GM19372 (cell line): Measurements from ENCODE around the gene TEDC1.

Source experiments
- ATAC-seq: cut with Tn5 transposase; IDR thresholded peaks from one replicate; pipeline ENCODE4 v1.9.1; 2021; ENCODE audit warnings: mild to moderate bottlenecking, low read depth, moderate library complexity; ENCODE audit not compliant: unreplicated experiment

TEDC1 gene, protein sequence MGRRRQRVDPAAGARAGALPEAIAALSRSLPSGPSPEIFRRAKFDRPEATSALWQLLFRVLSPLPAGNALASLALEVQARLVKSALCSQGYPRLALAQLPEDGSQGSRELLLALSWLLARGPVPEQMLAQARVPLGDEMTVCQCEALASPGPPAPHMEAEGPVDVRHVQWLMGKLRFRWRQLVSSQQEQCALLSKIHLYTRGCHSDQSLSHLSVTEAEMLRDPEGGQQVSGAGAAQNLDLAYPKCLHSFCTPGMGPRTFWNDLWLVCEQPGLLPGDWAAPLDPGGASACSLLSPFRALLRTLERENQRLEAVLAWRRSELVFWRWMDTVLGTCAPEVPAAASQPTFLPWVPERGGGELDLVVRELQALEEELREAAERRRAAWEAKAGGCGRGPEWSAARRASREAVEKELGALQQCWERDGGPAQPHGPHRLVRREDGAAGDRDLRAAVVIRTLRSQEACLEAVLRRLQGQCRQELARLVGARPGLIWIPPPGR

DNA sequence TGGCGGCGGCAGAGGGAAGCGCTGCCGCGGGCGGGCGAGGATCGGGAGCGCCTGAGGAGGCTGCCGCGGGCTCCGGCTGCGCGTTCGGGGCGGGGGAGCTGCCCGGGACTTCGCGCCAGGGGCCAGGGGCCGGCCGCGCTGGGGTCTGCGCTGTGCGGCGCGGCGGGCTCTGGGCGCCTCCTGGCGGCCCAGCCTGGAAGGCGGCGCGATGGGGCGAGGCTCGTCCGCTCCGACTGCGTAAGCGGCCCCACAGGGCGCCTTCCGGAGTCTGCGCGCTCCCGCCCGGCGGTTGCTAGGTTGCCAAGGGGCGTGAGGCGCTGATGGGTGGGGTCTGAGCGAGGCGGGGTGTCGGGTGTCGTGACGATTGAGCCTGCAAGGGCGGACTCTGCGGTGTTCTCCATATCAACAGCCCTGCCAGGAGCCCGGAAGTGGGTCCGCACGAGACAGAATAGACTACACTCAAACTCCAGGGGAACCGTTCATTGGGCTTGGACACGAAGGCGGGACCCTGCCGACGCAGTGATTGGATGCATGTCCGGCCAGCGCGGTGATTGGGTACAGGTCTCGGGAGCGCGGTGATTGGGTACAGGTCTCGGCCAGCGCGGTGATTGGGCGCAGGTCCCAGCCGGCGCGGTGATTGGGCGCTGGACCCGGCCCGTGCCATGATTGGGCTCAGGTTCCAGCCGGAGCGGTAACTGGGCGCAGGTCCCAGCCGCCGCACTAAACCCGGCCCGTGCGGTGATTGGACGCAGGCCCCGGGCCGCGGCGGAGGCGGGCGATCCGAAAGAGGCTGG, at the start of gene TEDC1:
TSS of gene TEDC1 (plus strand) at position 675 of the 794 bp plus-strand sequence. CDS start 130 bp downstream, outside the sequence.
- ATAC-seq, result peak; percentile 65

DNA sequence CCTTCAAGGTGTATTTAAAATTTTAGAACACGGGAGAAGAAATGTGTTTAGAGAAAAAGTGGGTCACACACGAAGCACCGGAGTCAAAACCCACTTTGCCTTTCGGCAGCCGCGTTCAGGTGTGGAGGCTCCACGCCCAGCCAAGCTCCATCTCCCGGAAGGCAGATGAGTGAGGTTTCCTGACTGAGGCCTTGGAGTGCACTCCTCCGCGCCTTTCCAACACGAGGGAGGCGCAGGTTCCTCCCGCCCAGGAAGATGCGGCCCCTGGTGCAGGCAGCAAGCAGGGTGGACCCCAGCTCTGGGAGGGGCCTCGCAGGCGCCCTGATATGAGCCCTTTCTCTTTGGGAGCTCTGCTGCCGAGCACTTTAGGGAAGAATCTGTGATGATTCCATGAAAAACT, 48.9 kb upstream of the TEDC1 start:
- ATAC-seq, result no peak

DNA sequence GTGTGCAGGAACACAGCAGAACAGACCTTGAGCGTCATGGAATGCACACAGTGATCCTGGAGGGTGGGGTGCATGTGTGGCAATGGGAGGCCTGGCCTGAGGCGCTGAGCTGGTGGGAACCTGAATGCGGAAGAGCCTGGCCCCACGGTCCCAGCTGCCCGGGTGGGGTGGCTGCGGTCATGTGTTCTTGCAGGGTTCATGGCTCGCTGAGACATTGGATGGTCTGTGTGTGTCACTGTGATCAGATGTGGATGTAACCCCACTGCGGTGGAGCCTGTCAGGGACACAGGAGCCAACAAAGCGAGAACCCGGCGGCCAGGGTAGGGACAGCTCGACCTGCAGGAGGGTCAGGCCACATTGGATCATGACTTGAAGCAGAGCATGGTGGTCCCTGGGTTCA, 48.2 kb upstream of the TEDC1 start:
- no peak for ATAC-seq

DNA sequence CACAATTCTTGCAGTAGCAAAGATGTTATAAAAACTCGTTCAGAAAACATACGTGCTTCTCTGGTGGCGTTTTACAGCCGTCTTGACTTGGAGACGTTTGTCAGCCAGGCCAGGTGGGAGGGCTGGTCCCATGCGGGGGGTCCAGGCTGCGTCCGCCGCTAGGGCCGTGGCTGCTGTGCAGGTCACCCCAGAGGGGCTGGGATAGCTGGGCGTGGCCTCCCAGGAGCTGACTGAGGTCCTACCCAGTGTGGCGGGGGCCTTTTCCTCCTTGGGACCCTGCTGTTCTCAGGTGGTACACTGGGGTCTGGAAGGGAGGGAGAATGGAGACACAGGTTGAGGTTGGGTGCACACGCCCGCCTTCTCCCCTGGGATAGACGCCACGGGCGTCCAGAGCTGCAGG, 46.2 kb upstream of the TEDC1 start:
- ATAC-seq, result no peak

DNA sequence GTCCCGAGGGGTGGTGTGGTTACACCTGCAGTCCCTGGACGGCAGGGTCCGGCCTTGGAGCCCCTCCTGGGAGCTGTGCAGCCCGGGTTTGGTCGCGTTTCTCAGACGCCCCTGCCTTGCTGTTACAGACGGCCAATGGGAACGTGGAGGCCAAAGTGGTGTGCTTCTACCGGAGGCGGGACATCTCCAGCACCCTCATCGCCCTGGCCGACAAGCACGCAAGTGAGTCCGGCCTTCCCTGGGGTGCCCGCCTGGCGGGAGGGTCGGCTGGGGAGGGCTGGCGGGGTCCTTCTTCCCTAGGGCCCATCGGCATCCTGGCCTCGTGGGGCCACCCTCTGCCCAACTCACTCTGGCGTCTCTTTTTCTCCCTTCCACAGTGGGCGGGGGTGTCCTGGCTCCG, 45.8 kb upstream of the TEDC1 start:
- ATAC-seq, result no peak

DNA sequence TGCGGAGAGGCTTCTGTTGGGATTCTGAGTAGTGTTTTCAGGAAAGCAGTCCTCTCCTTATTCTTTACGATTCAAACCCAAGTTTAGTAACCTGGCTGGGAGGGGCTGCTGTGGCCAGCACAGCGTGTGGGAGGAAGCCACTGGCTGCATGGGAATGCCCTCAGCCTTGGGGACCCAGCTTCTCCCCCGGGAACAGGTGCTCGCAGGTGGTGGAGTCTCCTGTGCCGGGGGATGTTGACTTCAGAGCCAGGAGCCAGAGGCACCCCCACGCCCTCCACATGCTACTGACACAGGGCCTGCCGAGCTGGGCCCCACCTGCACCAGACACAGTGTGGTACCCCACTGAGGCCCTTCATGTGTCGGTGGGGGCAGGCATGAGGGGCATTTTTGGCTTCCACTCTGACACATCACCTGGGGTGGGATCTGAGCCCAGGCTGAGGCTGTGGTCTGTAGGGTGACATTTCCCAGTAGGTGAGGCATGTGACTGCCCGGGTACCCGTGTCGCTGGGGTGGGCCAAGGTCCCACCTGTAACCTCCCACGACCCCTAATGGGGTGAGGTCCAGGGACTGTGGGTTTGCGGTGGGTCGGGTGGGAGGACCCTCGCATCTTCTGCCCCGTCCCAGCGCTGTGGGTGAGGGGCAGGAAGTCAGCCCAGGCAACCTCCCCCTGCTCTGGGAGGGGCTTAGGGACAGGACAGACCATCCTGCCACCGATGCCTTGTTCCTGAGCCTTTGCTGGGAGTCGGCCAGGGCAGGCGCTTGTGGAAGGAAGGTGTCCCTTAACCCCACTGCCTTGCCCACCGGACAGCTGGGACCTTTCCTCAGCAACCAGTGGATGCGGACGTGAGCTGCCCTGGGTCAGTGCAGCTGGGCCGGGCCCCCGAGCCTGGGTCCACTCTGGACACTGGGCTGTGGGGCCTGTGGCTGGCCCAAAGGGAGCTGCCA, 44.9 kb upstream of the TEDC1 start:
- no peak for ATAC-seq

DNA sequence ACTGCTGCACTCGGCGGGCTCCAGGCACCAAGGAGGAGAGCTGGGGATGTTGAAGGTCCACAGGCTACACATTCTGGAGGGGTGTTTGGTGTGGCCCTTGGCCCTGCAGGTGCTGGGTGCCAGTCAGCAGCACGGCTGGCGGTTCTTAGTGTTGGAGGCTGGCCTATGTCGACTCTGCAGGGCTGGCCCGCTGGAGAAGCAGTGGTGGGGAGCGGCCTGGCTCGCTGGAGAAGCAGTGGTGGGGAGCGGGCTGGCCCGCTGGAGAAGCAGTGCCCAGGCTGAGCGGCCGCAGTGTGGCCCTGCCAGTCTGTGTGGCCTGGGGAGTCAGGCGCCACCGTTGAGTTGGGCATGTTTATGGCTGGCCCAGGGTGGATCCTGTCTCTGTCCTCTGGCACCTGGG, 44.1 kb upstream of the TEDC1 start:
- ATAC-seq, result no peak

DNA sequence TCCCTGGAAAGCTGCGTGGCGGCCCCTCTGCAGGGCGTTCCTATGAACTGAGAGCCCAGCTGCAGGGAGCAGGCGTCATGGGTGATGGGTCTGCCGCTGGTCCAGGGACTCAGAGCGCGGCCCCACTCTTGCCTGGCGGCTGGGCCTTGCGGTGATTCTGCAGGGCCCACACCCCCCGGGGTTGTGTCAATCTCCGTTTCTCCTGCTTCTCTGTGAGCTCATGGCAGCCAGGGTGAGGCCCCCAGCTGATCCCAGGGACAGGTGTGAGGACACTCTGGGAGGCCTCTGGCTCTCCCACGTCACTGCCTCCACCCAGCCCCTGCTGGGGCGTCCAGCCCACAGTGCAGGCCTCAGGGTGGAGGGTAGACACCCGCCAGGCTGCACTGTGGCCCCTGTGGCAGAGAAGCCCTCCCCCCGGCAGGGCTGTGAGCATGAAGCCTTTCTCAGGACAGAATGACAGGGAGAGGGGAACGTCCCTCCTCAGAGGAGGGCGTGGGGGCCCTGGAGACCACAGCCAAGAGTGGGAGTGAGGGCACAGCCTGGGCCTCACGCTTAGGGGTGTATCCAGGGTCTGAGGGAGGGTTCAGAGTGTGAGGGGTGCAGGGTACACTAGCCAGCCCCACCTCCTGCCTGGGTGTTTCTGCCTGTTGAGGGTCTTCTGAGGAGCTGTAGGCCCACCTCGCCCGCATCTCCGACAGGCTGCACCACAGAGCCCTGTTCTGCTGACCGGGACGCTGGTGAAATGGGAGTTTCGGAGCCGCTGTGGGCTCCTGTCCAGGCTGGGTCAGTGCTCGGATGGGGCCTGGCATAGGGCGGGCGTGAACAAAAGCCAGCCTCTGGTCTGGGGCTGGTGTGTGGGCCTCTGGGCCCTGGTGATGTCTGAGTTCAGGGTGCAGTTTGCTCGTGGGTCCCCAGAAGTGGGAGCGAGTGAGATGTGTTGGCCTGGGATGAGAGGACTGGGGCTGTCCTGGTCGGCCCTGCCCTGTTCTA, 43.1 kb upstream of the TEDC1 start:
- ATAC-seq, result no peak

DNA sequence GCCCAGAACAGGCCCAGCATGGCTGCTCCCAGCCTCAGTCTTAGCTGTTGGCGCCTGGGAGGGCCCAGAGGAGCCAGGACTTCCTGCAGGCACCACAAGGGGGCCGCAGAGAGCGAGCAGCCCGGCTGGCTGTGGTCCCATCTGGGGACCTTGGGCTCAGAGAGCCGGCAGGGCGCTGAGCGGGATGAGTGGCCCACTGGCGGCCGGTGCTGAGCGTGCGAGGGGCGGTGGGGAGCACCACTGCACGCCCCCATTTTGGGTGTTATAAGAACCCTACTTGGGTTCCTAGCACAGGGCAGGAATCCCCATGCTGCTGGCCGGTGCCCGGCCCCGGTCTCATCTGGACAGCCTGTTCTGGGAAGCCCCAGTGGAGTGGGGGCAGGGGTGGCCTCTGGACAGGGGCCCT, 42.3 kb upstream of the TEDC1 start:
- ATAC-seq, result no peak

DNA sequence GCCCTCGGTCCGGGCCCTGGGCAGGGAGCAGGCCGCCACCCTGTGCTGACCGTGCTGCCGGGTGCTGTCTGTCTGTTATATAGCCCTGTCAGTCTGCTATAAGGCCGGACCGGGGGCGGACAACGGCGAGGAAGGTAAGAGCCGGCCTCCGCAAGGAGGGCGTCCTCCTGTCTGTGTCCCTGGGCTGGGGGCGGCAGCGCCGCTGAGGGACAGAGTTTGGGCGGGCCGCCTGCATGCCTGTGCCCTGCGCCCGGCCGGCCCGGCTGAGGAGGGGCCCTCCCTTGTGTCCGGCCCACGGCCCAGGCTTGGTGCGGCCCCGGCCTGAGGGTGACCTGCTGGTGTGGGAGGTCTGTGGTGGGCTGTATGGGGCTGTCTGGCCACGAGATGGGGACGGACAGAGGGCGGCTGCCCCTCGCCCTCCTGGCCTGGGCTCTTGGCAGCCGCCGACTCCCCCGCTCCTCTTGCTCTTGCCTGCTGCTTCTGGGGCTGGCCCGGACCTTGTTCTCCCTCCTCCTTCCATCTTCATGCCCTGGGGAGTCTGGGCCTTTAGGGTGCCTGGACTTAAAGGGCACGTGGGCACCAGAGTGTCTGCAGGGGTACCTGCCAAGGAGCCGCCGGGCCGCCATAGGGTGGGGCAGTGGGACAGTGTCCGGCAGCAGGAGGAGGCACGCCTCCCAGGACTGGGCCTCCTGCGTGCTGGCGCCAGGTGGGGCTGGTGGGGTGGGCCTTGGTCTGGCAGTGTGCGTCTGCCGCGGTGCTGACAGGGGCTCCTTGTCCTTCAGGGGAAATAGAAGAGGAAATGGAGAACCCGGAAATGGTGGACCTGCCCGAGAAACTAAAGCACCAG, 41.5 kb upstream of the TEDC1 start:
- ATAC-seq, result no peak

DNA sequence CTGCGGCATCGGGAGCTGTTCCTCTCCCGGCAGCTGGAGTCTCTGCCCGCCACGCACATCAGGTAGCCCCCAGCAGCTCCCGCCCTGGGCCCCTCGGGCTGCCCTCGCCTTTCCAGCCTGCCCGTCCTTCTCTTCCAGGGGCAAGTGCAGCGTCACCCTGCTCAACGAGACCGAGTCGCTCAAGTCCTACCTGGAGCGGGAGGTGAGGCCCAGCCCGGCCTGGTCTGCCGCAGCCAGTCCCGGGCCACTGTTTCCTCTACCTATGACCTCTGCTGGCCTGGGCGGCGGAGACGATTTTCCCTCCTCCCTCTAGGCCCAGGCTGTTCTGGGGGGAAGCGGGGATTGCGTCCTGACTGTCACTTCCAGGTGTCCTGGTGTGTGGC, 40.9 kb upstream of the TEDC1 start:
- no peak for ATAC-seq

DNA sequence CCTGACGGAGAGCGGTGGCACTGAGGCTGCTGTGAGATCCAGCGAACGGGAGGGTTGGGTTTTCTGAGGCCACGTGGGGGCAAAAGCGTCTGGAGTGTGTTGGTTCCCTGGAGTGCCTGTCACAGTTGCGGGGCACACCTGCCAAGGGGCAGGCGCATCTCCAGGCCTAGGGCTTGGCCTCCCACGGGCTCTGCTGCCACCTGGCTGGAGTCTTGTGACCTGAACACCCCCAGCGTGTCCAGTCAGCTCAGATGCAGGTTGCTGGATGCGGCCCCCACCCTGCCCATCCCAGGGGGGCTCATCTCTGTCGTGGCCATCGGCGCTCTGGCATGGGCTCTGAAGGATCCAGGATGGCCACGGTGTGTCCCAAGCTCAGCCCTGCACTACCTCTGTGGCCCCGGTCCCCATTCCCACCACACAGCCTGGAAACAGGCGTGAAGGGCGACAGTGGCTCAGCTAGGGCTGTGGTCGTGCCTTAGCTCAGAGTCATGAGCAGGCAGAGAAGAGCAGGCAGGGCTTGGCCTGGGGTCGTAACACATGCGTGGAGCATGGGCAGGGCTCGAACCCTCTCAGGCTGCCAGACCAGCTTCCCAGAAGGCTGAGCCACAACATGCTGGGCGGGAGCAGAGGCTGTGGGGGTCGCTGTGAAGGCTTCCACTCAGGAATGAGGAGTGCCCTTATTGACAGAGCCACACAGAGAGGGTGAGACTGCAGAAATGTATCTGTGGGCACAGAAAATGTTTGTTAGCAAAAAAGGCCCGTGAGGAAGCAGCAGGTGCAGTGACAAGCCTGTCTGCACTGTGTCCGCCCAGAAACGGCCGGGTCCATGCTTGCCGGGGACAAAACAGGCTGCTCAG, 40.0 kb upstream of the TEDC1 start:
- ATAC-seq, result no peak

DNA sequence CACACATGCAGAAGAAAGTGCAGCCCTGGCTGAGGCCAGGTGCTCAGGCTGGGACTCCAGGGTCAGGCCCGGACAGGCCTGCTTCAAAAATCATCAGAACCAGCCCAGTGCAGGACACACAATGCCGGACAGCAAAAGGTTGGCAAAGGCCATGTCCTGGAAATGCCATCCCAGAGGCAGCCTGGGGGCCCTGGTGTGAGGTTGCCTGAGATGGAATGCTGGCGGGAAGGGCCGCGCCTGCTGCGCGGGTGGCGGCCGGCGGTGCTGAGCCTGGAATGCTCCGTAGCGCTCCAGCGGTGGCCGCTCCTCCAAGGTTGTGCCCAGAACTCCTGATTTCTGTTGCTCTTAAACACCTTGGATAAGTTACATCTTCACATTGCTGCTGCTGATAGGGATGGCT, 38.1 kb upstream of the TEDC1 start:
- ATAC-seq, result no peak

DNA sequence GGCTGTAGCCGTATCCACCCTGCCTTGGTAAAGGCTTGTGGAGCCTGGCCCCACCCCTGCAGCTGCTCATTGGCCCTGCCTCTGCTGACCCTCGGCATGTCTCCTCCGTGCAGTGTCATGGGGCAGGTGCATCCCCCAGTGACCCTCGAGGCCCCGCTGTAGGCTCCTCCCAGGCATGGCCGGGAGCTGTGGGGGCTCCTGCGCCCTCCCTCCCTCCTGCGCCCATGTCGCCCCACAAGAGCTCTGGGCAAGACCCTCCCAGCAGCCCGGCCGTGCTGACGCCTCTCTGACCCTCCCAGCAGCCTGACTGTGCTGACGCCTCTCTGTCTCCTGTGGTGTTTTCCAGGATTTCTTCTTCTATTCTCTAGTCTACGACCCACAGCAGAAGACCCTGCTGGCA, 37.2 kb upstream of the TEDC1 start:
- ATAC-seq, result no peak

DNA sequence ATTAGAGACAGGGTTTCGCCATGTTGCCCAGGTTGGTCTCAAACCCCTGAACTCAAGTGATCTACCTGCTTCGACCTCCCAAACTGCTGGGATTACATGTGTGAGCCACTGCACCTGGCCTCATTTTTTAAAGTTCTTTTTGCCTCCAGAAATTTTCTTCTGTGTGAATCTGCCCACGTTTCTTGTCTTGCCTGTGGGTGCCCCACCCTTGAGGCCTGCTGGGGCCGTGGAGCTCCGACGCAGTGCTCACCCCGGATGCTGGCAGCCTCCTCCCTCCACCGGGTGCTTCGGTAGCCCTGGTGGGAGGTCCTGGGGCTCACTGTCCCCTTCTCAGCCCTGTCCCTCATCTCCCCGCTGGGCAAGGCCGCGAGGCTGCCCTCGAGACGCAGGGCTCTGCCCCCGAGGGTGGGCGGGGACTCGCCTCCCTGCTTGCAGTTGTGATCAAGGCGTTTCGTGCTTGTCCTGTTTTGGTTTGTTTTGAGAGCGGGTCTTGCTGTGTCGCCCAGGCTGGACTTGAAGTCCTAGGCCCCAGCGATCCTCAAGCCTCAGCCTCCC, 35.9 kb upstream of the TEDC1 start:
- ATAC-seq, result no peak

DNA sequence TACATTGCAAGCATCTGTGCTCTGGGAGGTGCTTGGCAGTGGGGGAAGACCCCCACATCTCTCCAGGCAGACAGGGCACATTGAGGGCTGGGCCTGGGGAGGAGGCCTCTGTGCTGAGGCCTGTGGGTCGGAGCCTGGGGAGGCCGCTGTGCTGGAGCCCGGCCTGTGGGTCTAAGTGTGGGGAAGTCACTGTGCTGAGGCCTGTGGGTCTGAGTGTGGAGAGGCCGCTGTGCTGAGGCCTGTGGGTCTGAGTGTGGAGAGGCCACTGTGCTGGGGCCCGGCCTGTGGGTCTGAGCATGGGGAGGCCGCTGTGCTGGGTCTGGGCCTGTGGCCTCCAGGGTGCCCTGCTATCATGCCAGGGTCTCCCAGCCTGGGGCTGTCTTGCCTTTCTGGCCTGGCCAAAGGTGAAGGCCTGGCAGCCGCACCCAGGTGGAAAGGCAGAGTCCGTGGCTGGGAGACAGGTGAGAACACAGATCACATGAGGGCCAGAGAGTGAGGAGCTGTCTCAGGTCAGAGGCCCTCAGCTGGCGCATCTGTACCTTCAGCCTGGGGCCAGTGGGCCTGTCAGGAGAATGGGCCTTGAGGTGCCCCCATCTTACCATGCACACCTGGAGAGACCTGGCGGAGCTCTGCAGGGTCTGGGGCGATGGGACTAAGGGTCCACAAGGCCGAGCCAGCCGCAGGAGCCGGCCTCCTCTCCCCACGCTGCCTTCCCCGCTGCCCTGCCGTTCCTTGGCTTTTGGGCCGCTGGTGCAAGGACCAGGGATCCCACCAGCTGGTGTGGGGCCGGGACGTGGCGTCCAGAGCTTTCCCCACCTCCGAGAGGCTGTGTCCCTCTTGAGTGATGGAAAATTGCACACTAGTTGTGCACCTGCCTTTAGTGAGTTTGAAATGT, 35.0 kb upstream of the TEDC1 start:
- no peak for ATAC-seq
